ENCODE measurements around the gene TMTC2.
"Not testable (repeated sequence)": the region's sequence is repeated elsewhere in the genome, so short reads cannot be mapped to it uniquely, and the experiment has no call there.

The TMTC2 gene

GRCh38 chr12:82757656-82758055 lies 71.0 kb downstream of the TMTC2 start:
- Histone ChIP-seq H3K4me1 (ENCODE audit: control insufficient read depth, insufficient read depth, low read length) (no peaks in the 10 kb centered on the region), H3K4me3 (ENCODE audit: low read length in 2 of 2) (no peak overlapping the region), H3K9ac (ENCODE audit: low read length in 2 of 2) (no peak overlapping the region), H3K27me3 (ENCODE audit: control insufficient read depth in 1 of 2, insufficient read depth in 2 of 2, low read length in 2 of 2) (no peaks in the 10 kb centered on the region), H3K27ac (ENCODE audit: low read length) (no peak overlapping the region), H3K36me3 (ENCODE audit: control insufficient read depth in 2 of 2, insufficient read depth in 2 of 2, low read length in 2 of 2) (peaks cover 0 to 3% of the 10 kb centered on the region in 2 donors), H3K9me3 (ENCODE audit: control insufficient read depth in 2 of 2, low read length in 2 of 2) (no peaks in the 10 kb centered on the region)

DNA sequence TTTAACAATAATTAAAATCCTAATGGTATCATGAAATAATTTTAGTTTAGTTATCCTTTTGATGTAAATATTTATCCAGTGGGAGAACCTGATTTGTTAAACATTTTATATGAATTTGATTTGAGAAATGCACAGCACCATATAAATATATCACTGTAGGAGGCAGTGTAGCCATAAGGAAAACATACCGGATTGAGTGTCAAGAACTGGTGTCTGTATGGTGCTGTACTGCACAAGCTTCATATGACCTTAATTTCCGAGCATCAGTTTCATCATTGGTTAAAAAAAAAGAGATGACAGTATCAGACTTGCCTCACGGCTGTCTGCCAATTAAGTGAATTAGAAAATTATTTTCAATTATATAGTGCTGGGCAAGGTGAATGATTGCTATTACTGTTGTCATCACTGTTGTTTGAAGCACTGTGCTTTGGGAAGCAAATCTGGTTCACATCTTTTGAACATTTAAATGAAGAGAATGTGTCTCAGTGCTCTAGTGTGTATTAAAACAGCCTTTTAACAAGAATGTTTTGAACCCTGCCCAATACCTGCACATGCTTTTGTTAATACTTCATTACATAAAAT lies 72.1 kb downstream of the TMTC2 start:
- no peaks in the 10 kb centered on the region for H3K4me1 ChIP-seq (ENCODE audit: control insufficient read depth, insufficient read depth, low read length)
- no peak overlapping the region for H3K4me3 ChIP-seq (ENCODE audit: low read length in 2 of 2)
- H3K27ac ChIP-seq (ENCODE audit: low read length) = no peak overlapping the region
- H3K27me3 ChIP-seq (ENCODE audit: control insufficient read depth in 1 of 2, insufficient read depth in 2 of 2, low read length in 2 of 2) = no peaks in the 10 kb centered on the region
- no peak overlapping the region for H3K9ac ChIP-seq (ENCODE audit: low read length in 2 of 2)
- H3K36me3 ChIP-seq (ENCODE audit: control insufficient read depth in 2 of 2, insufficient read depth in 2 of 2, low read length in 2 of 2) = peaks cover 0 to 3% of the 10 kb centered on the region in 2 donors
- no peaks in the 10 kb centered on the region for H3K9me3 ChIP-seq (ENCODE audit: control insufficient read depth in 2 of 2, low read length in 2 of 2)

DNA sequence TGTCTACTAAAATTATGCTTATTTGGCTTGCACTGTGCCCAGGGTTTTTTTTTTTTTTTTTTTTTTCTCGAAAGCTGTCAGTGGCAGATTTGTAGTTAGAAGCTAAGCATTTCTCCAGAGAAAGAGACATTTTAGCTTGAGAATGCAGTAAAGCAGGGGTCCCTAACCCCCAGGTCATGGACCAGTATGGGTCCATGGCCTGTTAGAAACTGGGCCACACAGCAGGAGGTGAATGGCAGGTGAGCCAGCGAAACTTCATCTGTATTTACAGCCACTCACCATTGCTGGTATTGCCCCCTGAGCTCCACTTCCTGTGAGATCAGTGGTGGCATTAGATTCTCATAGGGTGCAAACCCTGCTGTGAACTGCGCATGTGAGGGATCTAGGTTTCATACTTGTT lies 73.7 kb downstream of the TMTC2 start:
- Histone ChIP-seq H3K4me3 (ENCODE audit: low read length in 2 of 2) (no peak overlapping the region), H3K4me1 (ENCODE audit: control insufficient read depth, insufficient read depth, low read length) (no peaks in the 10 kb centered on the region), H3K9me3 (ENCODE audit: control insufficient read depth in 2 of 2, low read length in 2 of 2) (no peaks in the 10 kb centered on the region), H3K27ac (ENCODE audit: low read length) (no peak overlapping the region), H3K9ac (ENCODE audit: low read length in 2 of 2) (no peak overlapping the region), H3K27me3 (ENCODE audit: control insufficient read depth in 1 of 2, insufficient read depth in 2 of 2, low read length in 2 of 2) (no peaks in the 10 kb centered on the region), H3K36me3 (ENCODE audit: control insufficient read depth in 2 of 2, insufficient read depth in 2 of 2, low read length in 2 of 2) (peaks cover 0 to 3% of the 10 kb centered on the region in 2 donors)

DNA sequence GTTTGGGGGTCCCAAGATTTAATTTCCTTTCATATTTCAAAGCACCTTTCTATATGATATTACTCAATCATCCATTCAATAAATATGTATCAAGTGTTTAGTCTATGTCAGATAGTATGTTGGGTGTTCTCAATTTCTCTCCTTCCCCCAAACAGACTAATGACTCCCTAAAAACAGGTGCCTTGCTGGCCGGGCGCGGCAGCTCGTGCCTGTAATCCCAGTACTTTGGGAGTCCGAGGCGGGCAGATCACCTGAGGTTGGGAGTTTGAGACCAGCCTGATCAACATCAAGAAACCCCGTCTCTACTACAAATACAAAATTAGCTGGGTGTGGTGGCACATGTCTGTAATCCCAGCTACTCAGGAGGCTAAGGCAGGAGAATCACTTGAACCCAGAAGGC lies 78.5 kb downstream of the TMTC2 start:
- not testable (repeated sequence) for H3K27me3 ChIP-seq (ENCODE audit: control insufficient read depth in 1 of 2, insufficient read depth in 2 of 2, low read length in 2 of 2); H3K4me3 ChIP-seq (ENCODE audit: low read length in 2 of 2); H3K9me3 ChIP-seq (ENCODE audit: control insufficient read depth in 2 of 2, low read length in 2 of 2); H3K9ac ChIP-seq (ENCODE audit: low read length in 2 of 2); H3K4me1 ChIP-seq (ENCODE audit: control insufficient read depth, insufficient read depth, low read length); H3K27ac ChIP-seq (ENCODE audit: low read length); H3K36me3 ChIP-seq (ENCODE audit: control insufficient read depth in 2 of 2, insufficient read depth in 2 of 2, low read length in 2 of 2)

DNA sequence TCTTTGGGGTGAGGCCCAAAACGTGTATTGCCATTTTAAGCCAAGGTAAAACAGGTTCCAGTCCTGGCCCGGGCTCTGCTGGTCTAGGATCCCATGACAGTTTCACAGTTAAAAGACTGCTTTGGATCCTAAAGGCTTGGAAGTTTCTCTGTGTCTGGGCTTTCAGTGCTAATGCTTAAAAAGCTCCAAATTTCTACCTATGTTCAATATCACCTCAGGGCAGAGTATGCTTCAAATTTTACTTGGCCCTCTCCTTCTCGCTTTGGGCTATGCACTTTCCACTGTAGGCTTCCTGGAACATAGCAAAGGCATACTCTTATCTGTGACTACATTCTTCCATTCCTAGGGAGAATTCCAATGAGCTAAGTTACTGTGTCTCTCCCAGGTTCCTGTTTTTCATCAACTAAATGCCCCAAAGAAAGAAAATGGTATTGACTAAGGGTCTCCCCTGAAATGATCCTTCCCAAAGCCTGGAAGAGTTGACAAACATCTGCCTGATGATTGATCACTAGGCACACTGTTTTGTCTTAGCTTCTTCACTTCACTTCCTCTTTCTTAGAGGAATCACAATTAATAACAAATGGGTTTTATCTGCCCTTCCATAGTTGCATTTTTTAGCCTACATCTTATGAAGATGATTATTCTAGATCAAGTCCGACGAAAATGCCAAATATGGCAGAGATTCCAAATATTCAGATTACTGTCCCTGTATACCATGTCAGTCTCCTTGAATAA lies 79.4 kb downstream of the TMTC2 start:
- no peaks in the 10 kb centered on the region for H3K9me3 ChIP-seq (ENCODE audit: control insufficient read depth in 2 of 2, low read length in 2 of 2)
- no peak overlapping the region for H3K4me3 ChIP-seq (ENCODE audit: low read length in 2 of 2)
- no peak overlapping the region for H3K27ac ChIP-seq (ENCODE audit: low read length)
- peaks cover 0 to 2% of the 10 kb centered on the region in 2 donors for H3K36me3 ChIP-seq (ENCODE audit: control insufficient read depth in 2 of 2, insufficient read depth in 2 of 2, low read length in 2 of 2)
- no peaks in the 10 kb centered on the region for H3K27me3 ChIP-seq (ENCODE audit: control insufficient read depth in 1 of 2, insufficient read depth in 2 of 2, low read length in 2 of 2)
- H3K4me1 ChIP-seq (ENCODE audit: control insufficient read depth, insufficient read depth, low read length) = no peaks in the 10 kb centered on the region
- no peak overlapping the region for H3K9ac ChIP-seq (ENCODE audit: low read length in 2 of 2)

DNA sequence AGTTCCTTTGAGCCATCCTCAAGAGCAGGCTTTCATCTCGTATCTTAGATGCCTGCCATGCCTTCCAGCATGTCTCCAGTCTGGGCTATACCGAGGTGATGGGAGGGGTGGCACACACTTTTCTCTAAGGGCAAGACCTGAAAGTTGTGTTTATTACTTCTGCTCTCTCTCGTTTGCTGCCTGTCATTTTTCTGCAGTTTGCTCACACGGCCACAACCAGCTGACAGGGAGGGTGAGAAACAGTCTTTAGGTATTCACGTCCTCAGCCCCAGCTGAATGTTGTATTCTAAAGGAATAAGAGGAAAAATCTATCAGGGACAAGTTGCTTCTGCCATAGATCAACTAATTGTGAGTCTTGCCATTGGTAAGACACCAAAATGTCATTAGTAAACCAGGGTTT lies 88.0 kb downstream of the TMTC2 start:
- Histone ChIP-seq H3K9ac (ENCODE audit: low read length in 2 of 2) (no peak overlapping the region), H3K27ac (ENCODE audit: low read length) (peak overlapping the region; percentile 33), H3K9me3 (ENCODE audit: control insufficient read depth in 2 of 2, low read length in 2 of 2) (no peaks in the 10 kb centered on the region), H3K4me1 (ENCODE audit: control insufficient read depth, insufficient read depth, low read length) (no peaks in the 10 kb centered on the region), H3K4me3 (ENCODE audit: low read length in 2 of 2) (no peak overlapping the region), H3K27me3 (ENCODE audit: control insufficient read depth in 1 of 2, insufficient read depth in 2 of 2, low read length in 2 of 2) (no peaks in the 10 kb centered on the region), H3K36me3 (ENCODE audit: control insufficient read depth in 2 of 2, insufficient read depth in 2 of 2, low read length in 2 of 2) (no peaks in the 10 kb centered on the region)

DNA sequence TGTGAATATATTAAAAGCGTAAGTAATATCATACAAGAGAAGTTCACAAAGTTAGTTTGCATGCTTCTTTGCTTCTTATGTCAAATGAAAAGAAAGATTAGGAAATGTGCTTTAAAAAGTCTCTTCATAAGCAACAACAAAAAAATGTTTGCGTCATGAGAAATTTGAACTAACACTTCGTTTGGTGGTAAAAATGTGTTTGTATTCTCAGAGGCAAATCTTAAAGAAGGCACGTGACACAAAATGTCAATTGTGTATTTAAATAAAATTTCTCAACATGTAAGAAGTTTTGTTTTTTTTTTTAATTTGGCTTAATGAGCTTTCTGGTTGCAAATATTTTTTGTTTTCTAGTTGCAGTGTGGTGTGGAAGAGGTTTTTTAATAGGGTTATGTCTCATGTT lies 93.8 kb downstream of the TMTC2 start:
- Histone ChIP-seq H3K4me1 (ENCODE audit: control insufficient read depth, insufficient read depth, low read length) (no peaks in the 10 kb centered on the region), H3K9me3 (ENCODE audit: control insufficient read depth in 2 of 2, low read length in 2 of 2) (no peaks in the 10 kb centered on the region), H3K27ac (ENCODE audit: low read length) (no peak overlapping the region), H3K9ac (ENCODE audit: low read length in 2 of 2) (no peak overlapping the region), H3K4me3 (ENCODE audit: low read length in 2 of 2) (no peak overlapping the region), H3K27me3 (ENCODE audit: control insufficient read depth in 1 of 2, insufficient read depth in 2 of 2, low read length in 2 of 2) (no peaks in the 10 kb centered on the region), H3K36me3 (ENCODE audit: control insufficient read depth in 2 of 2, insufficient read depth in 2 of 2, low read length in 2 of 2) (no peaks in the 10 kb centered on the region)

DNA sequence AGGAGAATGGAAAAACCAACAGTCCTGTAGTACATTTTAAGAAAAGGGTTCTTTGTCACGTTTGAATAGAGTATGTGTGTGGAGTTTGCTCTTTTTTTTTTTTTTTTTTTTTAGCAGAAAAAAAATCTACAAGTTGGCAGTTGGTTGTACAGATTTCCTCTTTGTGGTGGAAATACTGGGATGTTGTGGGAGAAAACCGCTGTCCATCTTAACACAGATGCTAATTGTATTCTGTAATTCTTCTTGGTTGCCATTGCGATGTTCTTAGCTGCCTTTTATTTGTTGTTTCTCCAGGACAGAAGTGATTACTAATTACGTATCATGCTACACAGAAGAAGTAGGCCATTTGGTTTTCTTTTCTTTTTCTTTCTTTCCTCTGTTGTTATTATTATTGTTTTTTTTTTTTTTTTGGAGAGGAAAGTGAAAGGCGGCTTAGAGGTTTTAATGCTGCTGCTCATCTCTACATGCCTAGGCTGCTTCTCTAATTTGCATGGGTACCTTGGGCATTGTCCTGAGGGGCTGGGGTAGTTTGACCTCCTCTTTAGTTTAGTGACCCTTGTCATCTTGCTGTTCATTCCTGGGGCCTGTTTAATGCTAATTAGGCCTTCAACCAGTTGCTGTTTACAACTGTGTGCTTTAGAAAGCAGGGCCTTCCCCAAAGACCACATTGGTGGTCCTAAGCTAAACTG lies 94.7 kb downstream of the TMTC2 start:
- H3K4me1 ChIP-seq (ENCODE audit: control insufficient read depth, insufficient read depth, low read length) = no peaks in the 10 kb centered on the region
- H3K27me3 ChIP-seq (ENCODE audit: control insufficient read depth in 1 of 2, insufficient read depth in 2 of 2, low read length in 2 of 2) = no peaks in the 10 kb centered on the region
- no peaks in the 10 kb centered on the region for H3K9me3 ChIP-seq (ENCODE audit: control insufficient read depth in 2 of 2, low read length in 2 of 2)
- no peak overlapping the region for H3K4me3 ChIP-seq (ENCODE audit: low read length in 2 of 2)
- no peak overlapping the region for H3K9ac ChIP-seq (ENCODE audit: low read length in 2 of 2)
- H3K27ac ChIP-seq (ENCODE audit: low read length) = no peak overlapping the region
- no peaks in the 10 kb centered on the region for H3K36me3 ChIP-seq (ENCODE audit: control insufficient read depth in 2 of 2, insufficient read depth in 2 of 2, low read length in 2 of 2)

- Histone ChIP-seq H3K27ac (ENCODE audit: low read length) (no peak overlapping the region), H3K36me3 (ENCODE audit: control insufficient read depth in 2 of 2, insufficient read depth in 2 of 2, low read length in 2 of 2) (no peaks in the 10 kb centered on the region), H3K4me3 (ENCODE audit: low read length in 2 of 2) (no peak overlapping the region), H3K9ac (ENCODE audit: low read length in 2 of 2) (no peak overlapping the region), H3K4me1 (ENCODE audit: control insufficient read depth, insufficient read depth, low read length) (no peaks in the 10 kb centered on the region), H3K9me3 (ENCODE audit: control insufficient read depth in 2 of 2, low read length in 2 of 2) (no peaks in the 10 kb centered on the region), H3K27me3 (ENCODE audit: control insufficient read depth in 1 of 2, insufficient read depth in 2 of 2, low read length in 2 of 2) (no peaks in the 10 kb centered on the region)
These were observed 96.7 kb downstream of the TMTC2 start for GRCh38 chr12:82783435-82783834.

DNA sequence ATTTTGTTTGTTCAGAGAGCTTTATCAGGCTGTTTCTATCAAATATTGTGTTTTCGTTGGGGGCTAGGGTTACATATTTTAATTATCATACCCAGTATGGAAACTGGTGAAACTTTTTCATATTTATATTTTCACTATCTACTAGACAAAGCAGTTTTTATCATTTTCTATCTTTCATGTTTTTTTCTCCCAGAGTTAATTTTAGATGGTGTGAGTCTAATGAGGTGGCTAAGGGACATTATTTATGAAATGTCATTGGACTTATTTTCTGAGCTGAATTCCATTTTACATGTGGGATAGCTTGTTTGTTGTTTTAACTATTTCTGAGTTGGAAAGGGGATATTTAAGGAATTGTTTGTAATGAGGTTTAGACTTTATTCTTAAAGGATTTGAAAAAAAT lies 100.3 kb downstream of the TMTC2 start:
- Histone ChIP-seq H3K36me3 (ENCODE audit: control insufficient read depth in 2 of 2, insufficient read depth in 2 of 2, low read length in 2 of 2) (no peaks in the 10 kb centered on the region), H3K4me3 (ENCODE audit: low read length in 2 of 2) (no peak overlapping the region), H3K4me1 (ENCODE audit: control insufficient read depth, insufficient read depth, low read length) (no peaks in the 10 kb centered on the region), H3K27ac (ENCODE audit: low read length) (no peak overlapping the region), H3K27me3 (ENCODE audit: control insufficient read depth in 1 of 2, insufficient read depth in 2 of 2, low read length in 2 of 2) (no peaks in the 10 kb centered on the region), H3K9me3 (ENCODE audit: control insufficient read depth in 2 of 2, low read length in 2 of 2) (no peaks in the 10 kb centered on the region), H3K9ac (ENCODE audit: low read length in 2 of 2) (no peak overlapping the region)

- no peaks in the 10 kb centered on the region for H3K36me3 ChIP-seq (ENCODE audit: control insufficient read depth in 2 of 2, insufficient read depth in 2 of 2, low read length in 2 of 2)
- H3K9me3 ChIP-seq (ENCODE audit: control insufficient read depth in 2 of 2, low read length in 2 of 2) = no peaks in the 10 kb centered on the region
- H3K9ac ChIP-seq (ENCODE audit: low read length in 2 of 2) = no peak overlapping the region
- no peak overlapping the region for H3K27ac ChIP-seq (ENCODE audit: low read length)
- H3K27me3 ChIP-seq (ENCODE audit: control insufficient read depth in 1 of 2, insufficient read depth in 2 of 2, low read length in 2 of 2) = no peaks in the 10 kb centered on the region
- no peaks in the 10 kb centered on the region for H3K4me1 ChIP-seq (ENCODE audit: control insufficient read depth, insufficient read depth, low read length)
- no peak overlapping the region for H3K4me3 ChIP-seq (ENCODE audit: low read length in 2 of 2)
These were observed 101.9 kb downstream of the TMTC2 start for GRCh38 chr12:82788594-82788993.
